K562 (cell line): Measurements from ENCODE around the gene SLC9B1. TPM values are rescaled to one million over a fixed set of nuclear protein-coding genes. Genes with fewer than 3 reads are reported as not detected.

Source experiments
- CREBBP ChIP-seq: IDR thresholded peaks from one replicate; pipeline ENCODE4 v1.6.1; 2012; ENCODE audit warnings: low read depth, mild to moderate bottlenecking, control low read depth, inconsistent platforms, low read length
- FOXA3 ChIP-seq, 2 experiments: fragments of 450-650 bp in 1 of 2; sonication (generic) in 1 of 2; formaldehyde crosslinking; IDR thresholded peaks in 1 of 2; conservative IDR thresholded peaks in 1 of 2; 2 replicates each; pipeline versions ENCODE4 v1.4.0 to v1.8.0; 2020 to 2022; ENCODE audit warnings: mild to moderate bottlenecking in 2 of 2, missing genetic modification reagents in 1 of 2
- HMBOX1 ChIP-seq: sonication (generic); IDR thresholded peaks from 2 replicates; pipeline ENCODE4 v1.6.1; 2016
- KAT8 ChIP-seq: fragments of 450-650 bp; IDR thresholded peaks from 2 replicates; pipeline ENCODE4 v1.6.1; 2016; ENCODE audit warnings: low read depth, mild to moderate bottlenecking
- KDM2B ChIP-seq: fragments of 250-450 bp; sonication (Bioruptor Pico); IDR thresholded peaks from 2 replicates; pipeline ENCODE4 v1.8.0; 2021; ENCODE audit warnings: mild to moderate bottlenecking, moderate library complexity
- NUFIP1 ChIP-seq: fragments of 450-650 bp; IDR thresholded peaks from 2 replicates; pipeline ENCODE4 v1.6.1; 2018; ENCODE audit not compliant: partially characterized antibody
- PHB ChIP-seq: fragments of 250-450 bp; sonication (Bioruptor Pico); IDR thresholded peaks from 2 replicates; pipeline ENCODE4 v1.5.0; 2021
- POLR2A ChIP-seq: fragments of 450-650 bp; conservative IDR thresholded peaks from 2 replicates; pipeline ENCODE4 v1.6.1; 2016
- PTTG1 ChIP-seq: fragments of 450-650 bp; IDR thresholded peaks from 2 replicates; pipeline ENCODE4 v1.6.1; 2016; ENCODE audit warnings: low read depth, mild to moderate bottlenecking, missing genetic modification characterization, missing compliant biosample characterization
- PURB ChIP-seq: sonication (generic); formaldehyde crosslinking; IDR thresholded peaks from 2 replicates; pipeline ENCODE4 v1.9.0; 2021; ENCODE audit warnings: low read depth, mild to moderate bottlenecking, missing genetic modification reagents
- RBM39 ChIP-seq: fragments of 200-400 bp; formaldehyde crosslinking; optimal IDR thresholded peaks from 2 replicates; pipeline ENCODE3; 2018; ENCODE audit warnings: low read depth, low read length
- REST ChIP-seq, 2 experiments: fragments of 450-650 bp; formaldehyde crosslinking in 1 of 2; IDR thresholded peaks; 2 replicates each; pipeline versions ENCODE4 v1.4.0 to v1.6.1; 2014 to 2020; ENCODE audit warnings: mild to moderate bottlenecking in 2 of 2, borderline replicate concordance in 1 of 2, low read depth in 1 of 2
- TAF7 ChIP-seq: fragments of 450-650 bp; IDR thresholded peaks from 2 replicates; pipeline ENCODE4 v1.6.1; 2016; ENCODE audit warnings: missing genetic modification characterization, missing compliant biosample characterization
- TFAM ChIP-seq: fragments of 250-450 bp; sonication (Bioruptor Pico); conservative IDR thresholded peaks from 2 replicates; pipeline ENCODE4 v1.5.0; 2021; ENCODE audit warnings: mild to moderate bottlenecking, moderate library complexity
- THRAP3 ChIP-seq: fragments of 450-650 bp; IDR thresholded peaks from 2 replicates; pipeline ENCODE4 v1.6.1; 2016; ENCODE audit warnings: mild to moderate bottlenecking, inconsistent platforms, borderline replicate concordance
- ZNF280A ChIP-seq: fragments of 450-650 bp; IDR thresholded peaks from 2 replicates; pipeline ENCODE4 v1.6.1; 2018; ENCODE audit warnings: mild to moderate bottlenecking, low read depth; ENCODE audit not compliant: partially characterized antibody
- ZNF561 ChIP-seq: fragments of 450-650 bp; formaldehyde crosslinking; conservative IDR thresholded peaks from 2 replicates; pipeline ENCODE4 v1.4.0; 2020; ENCODE audit warnings: mild to moderate bottlenecking, moderate library complexity
- ZNF764 ChIP-seq: fragments of 250-450 bp; sonication (Bioruptor Pico); IDR thresholded peaks from 2 replicates; pipeline ENCODE4 v1.4.0; 2020; ENCODE audit warnings: low read depth, mild to moderate bottlenecking, moderate library complexity
- ZSCAN29 ChIP-seq: fragments of 450-650 bp; IDR thresholded peaks from 2 replicates; pipeline ENCODE4 v1.6.1; 2017
- polyA plus RNA-seq, 8 experiments: library from polyadenylated mRNA; depleted of rRNA in 4 of 8; stranded (reverse) in 5 of 8; unstranded in 3 of 8; fragments of >200 nt; fragmentation: Nextera tagmentation in 2 of 8; fragmentation: Illumina TruSeq in 1 of 8; extraction: Ambion mirVana in 2 of 8; extraction: Trizol in 1 of 8; gene quantifications; 2 replicates each; pipeline versions ENCODE4 v1.2.1 to v1.2.3, GENCODE V29; 2011 to 2014; ENCODE audit warnings: inconsistent platforms in 1 of 8, missing spikeins in 1 of 8
- total RNA-seq, 7 experiments: library from RNA; depleted of rRNA in 6 of 7; stranded (reverse); fragments of >200 nt in 6 of 7; fragmentation: Illumina TruSeq in 2 of 7; extraction: Trizol in 2 of 7; gene quantifications; 2 replicates each; pipeline versions ENCODE4 v1.2.1 to v1.2.3, GENCODE V29; 2011 to 2021; ENCODE audit warnings: low replicate concordance in 1 of 7

SLC9B1 gene
- total and polyA plus RNA-seq, 9 of the 15 experiments (the other 6 are each of a cell fraction or from before 2014, with no cell fraction given), result 0.21 to 1.3 (median 0.51) TPM

- TF ChIP-seq ZNF561 (no peak), NUFIP1 (no peak), ZNF764 (CRISPR knock-in tag) (no peak), THRAP3 (no peak), HMBOX1 (no peak), KDM2B (CRISPR knock-in tag) (no peak), TFAM (CRISPR knock-in tag) (no peak), ZSCAN29 (no peak), TAF7 (no peak), REST (IDR thresholded peaks at IDR 0.05; ENCODE audit: borderline replicate concordance) (peak; percentile 91), REST (CRISPR knock-in tag; IDR thresholded peaks at IDR 0.05; ENCODE audit: low read depth) (no peak), RBM39 (no peak), KAT8 (no peak), ZNF280A (no peak), PHB (CRISPR knock-in tag) (no peak), CREBBP (no peak), PTTG1 (no peak), POLR2A (no peak), PURB (CRISPR knock-in tag) (no peak), FOXA3 (CRISPR knock-in tag; conservative IDR thresholded peaks at IDR 0.05 in 1 of 2, IDR thresholded peaks at IDR 0.05 in 1 of 2) (0 out of 4 replicates have a peak, but pooled peaks of 1 of the 2 experiments have one; percentile 8)
These were observed 10.4 kb downstream of the SLC9B1 start (continued) for GRCh38 chr4:103008875-103009729.
